GM13976 (cell line): Measurements from ENCODE around the gene PNKP.
A peak's percentile ranks its signal among the peaks of the same experiment; 100 is the strongest.

Experiments
- DNase-seq: peaks from one replicate; pipeline ENCODE4 v3.0.0; 2012; ENCODE audit warnings: low spot score
- in situ Hi-C: fragments of 300-500 bp; cut with MboI; formaldehyde crosslinking; loops from one replicate; pipeline ENCODE4 v1.12.0; 2022; ENCODE audit warnings: low sequenced_read_pairs, mixed read lengths, inconsistent platforms; ENCODE audit not compliant: unreplicated experiment
- TF ChIP-seq, protein P1 (sequence below): IDR thresholded peaks from 2 replicates; pipeline ENCODE4 v1.5.1; 2012; ENCODE audit warnings: borderline replicate concordance, mild to moderate bottlenecking; ENCODE audit not compliant: insufficient read depth; ENCODE audit errors: extremely low read depth, missing control alignments, control extremely low read depth

PNKP gene

DNA sequence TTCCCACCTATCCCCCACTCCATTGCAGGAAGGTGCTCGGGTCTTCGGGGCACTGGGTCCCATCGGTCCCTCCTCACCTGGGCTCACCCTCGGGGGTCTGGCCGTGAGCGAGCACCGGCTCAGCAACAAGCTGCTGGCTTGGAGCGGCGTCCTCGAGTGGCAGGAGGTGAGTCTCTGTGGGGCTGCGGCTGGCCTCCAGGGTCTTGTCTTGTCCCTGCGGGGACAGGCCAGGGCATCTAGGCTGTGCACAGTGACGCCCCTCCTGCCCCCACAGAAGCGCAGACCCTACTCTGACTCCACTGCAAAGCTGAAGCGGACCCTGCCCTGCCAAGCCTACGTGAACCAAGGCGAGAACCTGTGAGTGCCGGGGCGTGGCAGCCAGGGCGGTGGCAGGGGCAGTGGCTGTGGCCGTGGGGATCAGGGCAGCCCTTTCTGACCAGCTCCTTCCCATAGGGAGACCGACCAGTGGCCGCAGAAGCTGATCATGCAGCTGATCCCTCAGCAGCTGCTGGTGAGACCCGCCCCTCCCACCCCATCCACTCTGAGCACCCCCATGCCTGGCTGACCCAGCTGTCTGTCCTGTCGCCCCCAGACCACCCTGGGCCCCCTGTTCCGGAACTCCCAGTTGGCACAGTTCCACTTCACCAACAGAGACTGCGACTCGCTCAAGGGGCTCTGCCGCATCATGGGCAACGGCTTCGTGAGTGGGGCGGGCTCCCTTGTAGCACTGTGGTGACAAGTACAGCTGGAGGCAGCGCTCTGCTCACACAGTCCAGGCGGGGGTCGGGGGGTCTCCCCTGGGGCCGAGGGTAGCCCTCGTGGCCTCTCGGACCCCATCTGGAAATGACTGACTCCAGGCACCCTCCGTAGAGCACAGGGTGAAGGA lies 12.8 kb downstream of the PNKP start:
- TF ChIP-seq, protein P1, sequence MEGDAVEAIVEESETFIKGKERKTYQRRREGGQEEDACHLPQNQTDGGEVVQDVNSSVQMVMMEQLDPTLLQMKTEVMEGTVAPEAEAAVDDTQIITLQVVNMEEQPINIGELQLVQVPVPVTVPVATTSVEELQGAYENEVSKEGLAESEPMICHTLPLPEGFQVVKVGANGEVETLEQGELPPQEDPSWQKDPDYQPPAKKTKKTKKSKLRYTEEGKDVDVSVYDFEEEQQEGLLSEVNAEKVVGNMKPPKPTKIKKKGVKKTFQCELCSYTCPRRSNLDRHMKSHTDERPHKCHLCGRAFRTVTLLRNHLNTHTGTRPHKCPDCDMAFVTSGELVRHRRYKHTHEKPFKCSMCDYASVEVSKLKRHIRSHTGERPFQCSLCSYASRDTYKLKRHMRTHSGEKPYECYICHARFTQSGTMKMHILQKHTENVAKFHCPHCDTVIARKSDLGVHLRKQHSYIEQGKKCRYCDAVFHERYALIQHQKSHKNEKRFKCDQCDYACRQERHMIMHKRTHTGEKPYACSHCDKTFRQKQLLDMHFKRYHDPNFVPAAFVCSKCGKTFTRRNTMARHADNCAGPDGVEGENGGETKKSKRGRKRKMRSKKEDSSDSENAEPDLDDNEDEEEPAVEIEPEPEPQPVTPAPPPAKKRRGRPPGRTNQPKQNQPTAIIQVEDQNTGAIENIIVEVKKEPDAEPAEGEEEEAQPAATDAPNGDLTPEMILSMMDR, result no peak
- DNase-seq, result no peak
- in situ Hi-C loops, result no loop called here

DNA sequence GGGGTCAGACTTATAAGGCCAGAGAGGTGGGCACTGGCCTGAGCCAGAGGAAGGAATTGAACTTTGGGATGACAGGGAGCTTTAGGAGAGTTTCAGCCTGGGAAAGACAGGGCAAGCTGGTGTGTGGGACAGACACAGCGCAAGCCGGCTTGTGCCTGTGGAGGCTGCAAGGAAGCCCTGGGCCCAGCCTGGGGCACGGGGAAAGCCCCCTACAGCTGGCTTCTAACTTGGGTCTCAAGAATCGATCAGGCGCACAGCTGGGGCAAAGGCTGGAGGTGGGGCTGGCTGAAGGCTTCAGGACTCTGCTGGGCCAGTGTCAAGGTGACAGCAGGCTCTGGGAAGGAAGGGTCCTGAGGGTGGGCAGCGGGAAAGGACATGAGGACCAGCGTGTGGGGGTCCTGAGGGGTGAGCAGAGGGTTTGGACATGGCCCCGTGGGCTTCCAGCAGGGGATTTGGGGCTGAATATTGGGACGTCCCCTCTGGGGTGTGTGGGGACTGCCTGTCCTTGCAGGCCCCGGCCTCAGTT lies 13.5 kb downstream of the PNKP start:
- in situ Hi-C loops, result no loop called here
- no peak for DNase-seq
- TF ChIP-seq, protein P1, result no peak

GRCh38 chr19:49852631-49853126 lies 14.7 kb downstream of the PNKP start:
- in situ Hi-C loops, result no loop called here
- DNase-seq, result no peak
- TF ChIP-seq, protein P1, result no peak

GRCh38 chr19:49851456-49852259 lies 15.7 kb downstream of the PNKP start:
- in situ Hi-C loops, result no loop called here
- TF ChIP-seq, protein P1, result no peak
- no peak for DNase-seq

DNA sequence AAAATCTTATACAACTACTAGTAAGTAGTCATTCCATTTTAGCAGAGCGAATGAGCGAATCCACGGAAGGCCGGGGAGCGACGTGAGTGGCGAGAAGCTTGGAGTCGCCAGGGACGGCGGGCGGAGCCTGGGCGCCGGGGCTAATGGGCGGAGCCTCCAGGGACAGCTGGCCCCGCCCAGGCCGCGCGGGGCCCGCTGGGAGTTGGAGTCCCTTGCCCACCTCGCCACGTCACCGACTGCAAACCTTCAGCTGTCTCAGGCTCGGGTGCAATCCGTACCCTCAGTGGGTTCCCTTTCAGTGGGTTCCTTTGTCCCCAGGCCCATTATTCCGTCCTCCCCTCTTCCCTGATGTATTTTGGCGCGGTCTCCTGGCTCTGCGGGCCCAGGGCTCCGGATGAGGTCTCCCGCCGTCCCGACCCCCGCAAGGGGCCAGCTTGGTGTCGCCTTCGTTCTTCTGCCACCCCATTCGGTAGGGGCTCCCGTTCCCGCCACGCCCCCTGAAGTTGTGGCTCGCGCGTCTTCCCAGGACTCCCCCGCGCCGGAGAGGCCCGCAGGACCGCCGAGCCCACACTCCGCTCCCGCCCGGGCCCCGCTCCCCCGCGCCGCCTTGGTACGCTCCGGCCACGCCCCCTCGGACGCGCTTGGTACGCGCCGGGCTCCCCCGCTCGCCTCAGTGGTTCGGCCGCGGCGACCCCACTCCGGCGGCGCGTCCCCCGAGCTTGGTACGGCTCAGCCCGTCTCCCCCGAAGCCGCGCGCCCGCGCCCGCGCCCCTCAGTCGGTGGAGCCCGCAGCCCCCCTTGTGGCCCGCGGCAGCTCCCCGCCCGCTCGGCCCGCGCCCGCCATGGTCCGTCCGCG lies 16.7 kb downstream of the PNKP start, which contains the start of gene PTOV1:
TSS of gene PTOV1 (plus strand) at position 673 of the 856 bp plus-strand sequence.
- peak; percentile 98 for DNase-seq
- in situ Hi-C loops, result no loop called here
- TF ChIP-seq, protein P1, result no peak

- TF ChIP-seq, protein P1, result no peak
- no peak for DNase-seq
- in situ Hi-C loops, result no loop called here
Observed at GRCh38 chr19:49850221-49850486, 17.2 kb downstream of the PNKP start.
